Epithelial cell of esophagus (primary cell): ENCODE results near the gene PRKCQ.

Experiments used
- DNase-seq: peaks from one replicate; pipeline ENCODE4 v3.0.0; 2010; ENCODE audit warnings: low read depth
- H3K4me3 ChIP-seq: 2 replicates; pipeline ENCODE4 v1.5.1; 2011; ENCODE audit warnings: mild to moderate bottlenecking, low read length, control low read depth
- TF ChIP-seq, protein P1 (sequence below): IDR thresholded peaks from 2 replicates; pipeline ENCODE4 v1.5.1; 2011; ENCODE audit warnings: low read depth, mild to moderate bottlenecking, low read length, control low read depth, inconsistent platforms; ENCODE audit not compliant: insufficient read depth; ENCODE audit errors: missing control alignments

The PRKCQ gene

GRCh38 chr10:6426317-6426716 lies 153.8 kb downstream of the PRKCQ start:
- TF ChIP-seq, protein P1, sequence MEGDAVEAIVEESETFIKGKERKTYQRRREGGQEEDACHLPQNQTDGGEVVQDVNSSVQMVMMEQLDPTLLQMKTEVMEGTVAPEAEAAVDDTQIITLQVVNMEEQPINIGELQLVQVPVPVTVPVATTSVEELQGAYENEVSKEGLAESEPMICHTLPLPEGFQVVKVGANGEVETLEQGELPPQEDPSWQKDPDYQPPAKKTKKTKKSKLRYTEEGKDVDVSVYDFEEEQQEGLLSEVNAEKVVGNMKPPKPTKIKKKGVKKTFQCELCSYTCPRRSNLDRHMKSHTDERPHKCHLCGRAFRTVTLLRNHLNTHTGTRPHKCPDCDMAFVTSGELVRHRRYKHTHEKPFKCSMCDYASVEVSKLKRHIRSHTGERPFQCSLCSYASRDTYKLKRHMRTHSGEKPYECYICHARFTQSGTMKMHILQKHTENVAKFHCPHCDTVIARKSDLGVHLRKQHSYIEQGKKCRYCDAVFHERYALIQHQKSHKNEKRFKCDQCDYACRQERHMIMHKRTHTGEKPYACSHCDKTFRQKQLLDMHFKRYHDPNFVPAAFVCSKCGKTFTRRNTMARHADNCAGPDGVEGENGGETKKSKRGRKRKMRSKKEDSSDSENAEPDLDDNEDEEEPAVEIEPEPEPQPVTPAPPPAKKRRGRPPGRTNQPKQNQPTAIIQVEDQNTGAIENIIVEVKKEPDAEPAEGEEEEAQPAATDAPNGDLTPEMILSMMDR, result no peak
- H3K4me3 ChIP-seq, result no peak overlapping the region
- DNase-seq, result no peak

GRCh38 chr10:6423413-6424170 lies 156.5 kb downstream of the PRKCQ start:
- TF ChIP-seq, protein P1, result no peak
- H3K4me3 ChIP-seq, result no peak overlapping the region
- no peak for DNase-seq

- H3K4me3 ChIP-seq, result no peak overlapping the region
- TF ChIP-seq, protein P1, result no peak
- DNase-seq, result peak; percentile 93
Observed at GRCh38 chr10:6423004-6423403, 157.1 kb downstream of the PRKCQ start.

GRCh38 chr10:6418613-6419216 lies 161.4 kb downstream of the PRKCQ start:
- DNase-seq, result no peak
- TF ChIP-seq, protein P1, result no peak

GRCh38 chr10:6418167-6418566 lies 161.9 kb downstream of the PRKCQ start:
- no peak for DNase-seq
- TF ChIP-seq, protein P1, result no peak
- H3K4me3 ChIP-seq, result no peak overlapping the region

More at GRCh38 chr10:6418613-6419216, 161.4 kb downstream of the PRKCQ start:
- H3K4me3 ChIP-seq, result no peak overlapping the region

- H3K4me3 ChIP-seq, result no peak overlapping the region
- DNase-seq, result peak; percentile 59
- TF ChIP-seq, protein P1, result peak; percentile 67
Observed at GRCh38 chr10:6416892-6417512, 163.1 kb downstream of the PRKCQ start.
